HepG2 (cell line): ENCODE measurements around the gene COX4I2. TPM values are rescaled to one million over a fixed set of nuclear protein-coding genes. Genes with fewer than 3 reads are reported as not detected.

ENCODE experiments used
- DNMT3B ChIP-seq: conservative IDR thresholded peaks from 2 replicates; pipeline ENCODE4 v1.6.1; 2016; ENCODE audit warnings: missing biosample characterization, control low read depth
- MEF2D ChIP-seq: sonication (generic); formaldehyde crosslinking; IDR thresholded peaks from 2 replicates; pipeline ENCODE4 v1.5.1; 2020; ENCODE audit warnings: mild to moderate bottlenecking, missing genetic modification reagents
- NKX3-1 ChIP-seq: sonication (generic); formaldehyde crosslinking; IDR thresholded peaks from 2 replicates; pipeline ENCODE4 v1.5.0; 2020; ENCODE audit warnings: missing genetic modification reagents
- SMYD3 ChIP-seq: sonication (generic); formaldehyde crosslinking; IDR thresholded peaks from 2 replicates; pipeline ENCODE4 v1.8.1; 2023; ENCODE audit warnings: mild to moderate bottlenecking, missing genetic modification reagents
- TP53 ChIP-seq: sonication (generic); formaldehyde crosslinking; conservative IDR thresholded peaks from 2 replicates; pipeline ENCODE4 v1.4.0; 2020; ENCODE audit warnings: missing genetic modification reagents
- ZKSCAN5 ChIP-seq: sonication (generic); formaldehyde crosslinking; IDR thresholded peaks from 2 replicates; pipeline ENCODE4 v1.5.1; 2020; ENCODE audit warnings: mild to moderate bottlenecking, missing genetic modification reagents
- ZNF234 ChIP-seq: sonication (generic); formaldehyde crosslinking; conservative IDR thresholded peaks from 2 replicates; pipeline ENCODE4 v1.5.1; 2020; ENCODE audit warnings: mild to moderate bottlenecking, missing genetic modification reagents
- ZNF549 ChIP-seq: sonication (generic); formaldehyde crosslinking; IDR thresholded peaks from 2 replicates; pipeline ENCODE4 v1.5.0; 2020; ENCODE audit warnings: missing genetic modification reagents
- ZNF614 ChIP-seq: IDR thresholded peaks from 2 replicates; pipeline ENCODE4 v1.6.1; 2018; ENCODE audit warnings: missing biosample characterization, missing genetic modification reagents, inconsistent platforms, borderline replicate concordance
- ZSCAN31 ChIP-seq: sonication (generic); formaldehyde crosslinking; IDR thresholded peaks from 2 replicates; pipeline ENCODE4 v1.5.0; 2020; ENCODE audit warnings: low read depth, mild to moderate bottlenecking, missing genetic modification reagents
- polyA plus RNA-seq, 8 experiments: library from polyadenylated mRNA; depleted of rRNA in 3 of 8; stranded (reverse) in 7 of 8; unstranded in 1 of 8; fragments of >200 nt; fragmentation: Illumina TruSeq in 4 of 8; extraction: Trizol in 4 of 8; gene quantifications; 2 replicates each; pipeline versions ENCODE4 v1.2.1 to v1.2.3, GENCODE V29; 2011 to 2016; ENCODE audit warnings: low read depth in 4 of 8, missing spikeins in 1 of 8, mixed read lengths in 1 of 8; ENCODE audit not compliant: insufficient read depth in 1 of 8
- total RNA-seq, 5 experiments: library from RNA; depleted of rRNA; stranded (reverse); fragments of >200 nt; fragmentation: Illumina TruSeq; extraction: Trizol; gene quantifications; 2 replicates each; pipeline ENCODE4 v1.2.3, GENCODE V29; 2016; ENCODE audit warnings: low read depth in 1 of 5
- TF ChIP-seq, protein P1 (sequence below): sonication (generic); formaldehyde crosslinking; IDR thresholded peaks from 2 replicates; pipeline ENCODE4 v1.4.0; 2020; ENCODE audit warnings: missing genetic modification reagents, borderline replicate concordance
- TF ChIP-seq, protein P2 (sequence below): sonication (generic); formaldehyde crosslinking; IDR thresholded peaks from 2 replicates; pipeline ENCODE4 v1.4.0; 2020; ENCODE audit warnings: missing genetic modification reagents
- TF ChIP-seq, protein P3 (sequence below): sonication (generic); formaldehyde crosslinking; IDR thresholded peaks from 2 replicates; pipeline ENCODE4 v1.4.0; 2020; ENCODE audit warnings: mild to moderate bottlenecking, missing genetic modification reagents
- TF ChIP-seq, protein P4 (sequence below): sonication (generic); formaldehyde crosslinking; IDR thresholded peaks from 2 replicates; pipeline ENCODE4 v1.5.0; 2020; ENCODE audit warnings: missing genetic modification reagents
- TF ChIP-seq, protein P5 (sequence below): IDR thresholded peaks from 2 replicates; pipeline ENCODE4 v1.6.1; 2016; ENCODE audit warnings: mild to moderate bottlenecking, missing biosample characterization, missing genetic modification reagents
- TF ChIP-seq, protein P6 (sequence below): sonication (generic); formaldehyde crosslinking; IDR thresholded peaks from 2 replicates; pipeline ENCODE4 v1.5.0; 2020; ENCODE audit warnings: missing genetic modification reagents, mild to moderate bottlenecking, borderline replicate concordance

The COX4I2 gene
- total and polyA plus RNA-seq, 2 of the 13 experiments (the other 11 are each of a cell fraction or from before 2014, with no cell fraction given), result 1.1 TPM; not detected in 1

DNA sequence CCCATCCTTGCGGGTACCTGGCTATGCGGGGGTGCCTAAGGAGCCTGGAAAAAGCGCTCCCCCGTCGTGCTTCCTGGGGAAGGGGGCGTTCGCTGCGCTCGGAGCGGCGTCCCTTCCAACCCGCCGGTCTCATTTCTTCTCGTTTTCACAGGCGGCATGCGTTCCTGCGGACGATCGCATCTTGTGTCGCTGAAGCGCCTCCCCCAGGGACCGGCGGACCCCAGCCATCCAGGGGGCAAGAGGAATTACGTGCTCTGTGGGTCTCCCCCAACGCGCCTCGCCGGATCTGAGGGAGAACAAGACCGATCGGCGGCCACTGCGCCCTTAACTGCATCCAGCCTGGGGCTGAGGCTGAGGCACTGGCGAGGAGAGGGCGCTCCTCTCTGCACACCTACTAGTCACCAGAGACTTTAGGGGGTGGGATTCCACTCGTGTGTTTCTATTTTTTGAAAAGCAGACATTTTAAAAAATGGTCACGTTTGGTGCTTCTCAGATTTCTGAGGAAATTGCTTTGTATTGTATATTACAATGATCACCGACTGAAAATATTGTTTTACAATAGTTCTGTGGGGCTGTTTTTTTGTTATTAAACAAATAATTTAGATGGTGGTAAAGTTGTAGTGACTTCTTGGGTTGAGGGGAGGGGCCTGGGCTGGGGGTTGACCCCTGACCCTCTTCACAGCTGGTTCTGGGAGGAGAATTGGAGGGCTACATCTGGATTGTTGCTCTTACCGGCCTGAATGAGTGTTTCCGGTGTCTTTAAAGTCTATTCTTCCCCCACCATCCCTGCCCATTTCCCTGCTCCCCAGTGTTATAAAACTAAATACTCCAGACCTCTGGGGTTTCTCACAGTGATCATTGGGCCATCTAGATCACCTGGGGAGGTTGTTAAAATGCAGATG is 31.6 kb upstream of the COX4I2 start (continued):
- TF ChIP-seq, protein P1, sequence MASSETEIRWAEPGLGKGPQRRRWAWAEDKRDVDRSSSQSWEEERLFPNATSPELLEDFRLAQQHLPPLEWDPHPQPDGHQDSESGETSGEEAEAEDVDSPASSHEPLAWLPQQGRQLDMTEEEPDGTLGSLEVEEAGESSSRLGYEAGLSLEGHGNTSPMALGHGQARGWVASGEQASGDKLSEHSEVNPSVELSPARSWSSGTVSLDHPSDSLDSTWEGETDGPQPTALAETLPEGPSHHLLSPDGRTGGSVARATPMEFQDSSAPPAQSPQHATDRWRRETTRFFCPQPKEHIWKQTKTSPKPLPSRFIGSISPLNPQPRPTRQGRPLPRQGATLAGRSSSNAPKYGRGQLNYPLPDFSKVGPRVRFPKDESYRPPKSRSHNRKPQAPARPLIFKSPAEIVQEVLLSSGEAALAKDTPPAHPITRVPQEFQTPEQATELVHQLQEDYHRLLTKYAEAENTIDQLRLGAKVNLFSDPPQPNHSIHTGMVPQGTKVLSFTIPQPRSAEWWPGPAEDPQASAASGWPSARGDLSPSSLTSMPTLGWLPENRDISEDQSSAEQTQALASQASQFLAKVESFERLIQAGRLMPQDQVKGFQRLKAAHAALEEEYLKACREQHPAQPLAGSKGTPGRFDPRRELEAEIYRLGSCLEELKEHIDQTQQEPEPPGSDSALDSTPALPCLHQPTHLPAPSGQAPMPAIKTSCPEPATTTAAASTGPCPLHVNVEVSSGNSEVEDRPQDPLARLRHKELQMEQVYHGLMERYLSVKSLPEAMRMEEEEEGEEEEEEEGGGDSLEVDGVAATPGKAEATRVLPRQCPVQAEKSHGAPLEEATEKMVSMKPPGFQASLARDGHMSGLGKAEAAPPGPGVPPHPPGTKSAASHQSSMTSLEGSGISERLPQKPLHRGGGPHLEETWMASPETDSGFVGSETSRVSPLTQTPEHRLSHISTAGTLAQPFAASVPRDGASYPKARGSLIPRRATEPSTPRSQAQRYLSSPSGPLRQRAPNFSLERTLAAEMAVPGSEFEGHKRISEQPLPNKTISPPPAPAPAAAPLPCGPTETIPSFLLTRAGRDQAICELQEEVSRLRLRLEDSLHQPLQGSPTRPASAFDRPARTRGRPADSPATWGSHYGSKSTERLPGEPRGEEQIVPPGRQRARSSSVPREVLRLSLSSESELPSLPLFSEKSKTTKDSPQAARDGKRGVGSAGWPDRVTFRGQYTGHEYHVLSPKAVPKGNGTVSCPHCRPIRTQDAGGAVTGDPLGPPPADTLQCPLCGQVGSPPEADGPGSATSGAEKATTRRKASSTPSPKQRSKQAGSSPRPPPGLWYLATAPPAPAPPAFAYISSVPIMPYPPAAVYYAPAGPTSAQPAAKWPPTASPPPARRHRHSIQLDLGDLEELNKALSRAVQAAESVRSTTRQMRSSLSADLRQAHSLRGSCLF (CRISPR knock-in tag), result peak; percentile 18
- TF ChIP-seq ZNF234 (CRISPR knock-in tag) (0 out of 2 replicates have a peak, but pooled peaks have one; percentile 68), SMYD3 (CRISPR knock-in tag) (no peak), ZNF549 (CRISPR knock-in tag) (no peak), ZNF614 (no peak; the same call in 1 of the 2 replicates), ZSCAN31 (CRISPR knock-in tag) (no peak), ZKSCAN5 (CRISPR knock-in tag) (no peak), TP53 (CRISPR knock-in tag) (peak; percentile 59; the same call in 1 of the 2 replicates), MEF2D (CRISPR knock-in tag) (no peak), DNMT3B (CRISPR knock-in tag) (no peak), NKX3-1 (peak; percentile 48; the same call in 1 of the 2 replicates)
- TF ChIP-seq, protein P2, sequence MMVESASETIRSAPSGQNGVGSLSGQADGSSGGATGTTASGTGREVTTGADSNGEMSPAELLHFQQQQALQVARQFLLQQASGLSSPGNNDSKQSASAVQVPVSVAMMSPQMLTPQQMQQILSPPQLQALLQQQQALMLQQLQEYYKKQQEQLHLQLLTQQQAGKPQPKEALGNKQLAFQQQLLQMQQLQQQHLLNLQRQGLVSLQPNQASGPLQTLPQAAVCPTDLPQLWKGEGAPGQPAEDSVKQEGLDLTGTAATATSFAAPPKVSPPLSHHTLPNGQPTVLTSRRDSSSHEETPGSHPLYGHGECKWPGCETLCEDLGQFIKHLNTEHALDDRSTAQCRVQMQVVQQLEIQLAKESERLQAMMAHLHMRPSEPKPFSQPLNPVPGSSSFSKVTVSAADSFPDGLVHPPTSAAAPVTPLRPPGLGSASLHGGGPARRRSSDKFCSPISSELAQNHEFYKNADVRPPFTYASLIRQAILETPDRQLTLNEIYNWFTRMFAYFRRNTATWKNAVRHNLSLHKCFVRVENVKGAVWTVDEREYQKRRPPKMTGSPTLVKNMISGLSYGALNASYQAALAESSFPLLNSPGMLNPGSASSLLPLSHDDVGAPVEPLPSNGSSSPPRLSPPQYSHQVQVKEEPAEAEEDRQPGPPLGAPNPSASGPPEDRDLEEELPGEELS (CRISPR knock-in tag), result 0 out of 2 replicates have a peak, but pooled peaks have one; percentile 25
- TF ChIP-seq, protein P3, sequence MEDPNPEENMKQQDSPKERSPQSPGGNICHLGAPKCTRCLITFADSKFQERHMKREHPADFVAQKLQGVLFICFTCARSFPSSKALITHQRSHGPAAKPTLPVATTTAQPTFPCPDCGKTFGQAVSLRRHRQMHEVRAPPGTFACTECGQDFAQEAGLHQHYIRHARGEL, result 0 out of 2 replicates have a peak, but pooled peaks have one; percentile 33
- TF ChIP-seq, protein P4, sequence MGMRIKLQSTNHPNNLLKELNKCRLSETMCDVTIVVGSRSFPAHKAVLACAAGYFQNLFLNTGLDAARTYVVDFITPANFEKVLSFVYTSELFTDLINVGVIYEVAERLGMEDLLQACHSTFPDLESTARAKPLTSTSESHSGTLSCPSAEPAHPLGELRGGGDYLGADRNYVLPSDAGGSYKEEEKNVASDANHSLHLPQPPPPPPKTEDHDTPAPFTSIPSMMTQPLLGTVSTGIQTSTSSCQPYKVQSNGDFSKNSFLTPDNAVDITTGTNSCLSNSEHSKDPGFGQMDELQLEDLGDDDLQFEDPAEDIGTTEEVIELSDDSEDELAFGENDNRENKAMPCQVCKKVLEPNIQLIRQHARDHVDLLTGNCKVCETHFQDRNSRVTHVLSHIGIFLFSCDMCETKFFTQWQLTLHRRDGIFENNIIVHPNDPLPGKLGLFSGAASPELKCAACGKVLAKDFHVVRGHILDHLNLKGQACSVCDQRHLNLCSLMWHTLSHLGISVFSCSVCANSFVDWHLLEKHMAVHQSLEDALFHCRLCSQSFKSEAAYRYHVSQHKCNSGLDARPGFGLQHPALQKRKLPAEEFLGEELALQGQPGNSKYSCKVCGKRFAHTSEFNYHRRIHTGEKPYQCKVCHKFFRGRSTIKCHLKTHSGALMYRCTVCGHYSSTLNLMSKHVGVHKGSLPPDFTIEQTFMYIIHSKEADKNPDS, result peak; percentile 91
- TF ChIP-seq, protein P5, sequence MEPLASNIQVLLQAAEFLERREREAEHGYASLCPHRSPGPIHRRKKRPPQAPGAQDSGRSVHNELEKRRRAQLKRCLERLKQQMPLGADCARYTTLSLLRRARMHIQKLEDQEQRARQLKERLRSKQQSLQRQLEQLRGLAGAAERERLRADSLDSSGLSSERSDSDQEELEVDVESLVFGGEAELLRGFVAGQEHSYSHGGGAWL (CRISPR knock-in tag), result no peak
- TF ChIP-seq, protein P6, sequence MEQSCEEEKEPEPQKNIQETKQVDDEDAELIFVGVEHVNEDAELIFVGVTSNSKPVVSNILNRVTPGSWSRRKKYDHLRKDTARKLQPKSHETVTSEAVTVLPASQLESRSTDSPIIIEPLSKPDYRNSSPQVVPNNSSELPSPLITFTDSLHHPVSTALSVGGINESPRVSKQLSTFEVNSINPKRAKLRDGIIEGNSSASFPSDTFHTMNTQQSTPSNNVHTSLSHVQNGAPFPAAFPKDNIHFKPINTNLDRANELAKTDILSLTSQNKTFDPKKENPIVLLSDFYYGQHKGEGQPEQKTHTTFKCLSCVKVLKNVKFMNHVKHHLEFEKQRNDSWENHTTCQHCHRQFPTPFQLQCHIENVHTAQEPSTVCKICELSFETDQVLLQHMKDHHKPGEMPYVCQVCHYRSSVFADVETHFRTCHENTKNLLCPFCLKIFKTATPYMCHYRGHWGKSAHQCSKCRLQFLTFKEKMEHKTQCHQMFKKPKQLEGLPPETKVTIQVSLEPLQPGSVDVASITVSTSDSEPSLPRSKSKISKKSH, result no peak; the same call in none of the 2 replicates
